Stimulated activated CD8-positive, alpha-beta memory T cell treated with anti-CD3 and anti-CD28 coated beads, Interleukin-12 subunit alpha, Interleukin-12 subunit beta, amount 100 ng/mL, for 24 hours (primary cell): Measurements from ENCODE around the gene CDH13.

Source experiments
- DNase-seq: peaks from one replicate; pipeline ENCODE4 v3.0.0-alpha.2; 2020; ENCODE audit errors: extremely low read depth

Gene CDH13

DNA sequence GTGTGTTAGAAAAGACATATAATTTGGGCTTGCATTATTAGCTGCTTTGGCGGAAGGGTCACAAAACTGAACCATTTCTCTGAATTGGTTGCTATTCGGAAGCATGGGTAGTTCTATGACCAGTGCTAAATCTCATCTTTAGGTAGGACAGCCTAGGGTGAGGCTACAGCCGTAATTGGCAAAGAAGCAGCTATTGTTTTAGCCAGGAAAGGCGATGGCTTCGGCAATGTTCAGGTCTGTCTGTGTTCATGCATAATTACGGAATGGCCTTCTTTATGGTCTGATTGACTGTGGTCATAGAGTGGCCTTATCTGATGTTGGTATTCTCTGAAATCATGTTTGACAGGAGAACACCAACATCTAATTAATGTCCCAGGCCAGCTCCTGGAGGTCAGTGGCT is 812.6 kb downstream of the CDH13 start:
- no peak for DNase-seq

DNA sequence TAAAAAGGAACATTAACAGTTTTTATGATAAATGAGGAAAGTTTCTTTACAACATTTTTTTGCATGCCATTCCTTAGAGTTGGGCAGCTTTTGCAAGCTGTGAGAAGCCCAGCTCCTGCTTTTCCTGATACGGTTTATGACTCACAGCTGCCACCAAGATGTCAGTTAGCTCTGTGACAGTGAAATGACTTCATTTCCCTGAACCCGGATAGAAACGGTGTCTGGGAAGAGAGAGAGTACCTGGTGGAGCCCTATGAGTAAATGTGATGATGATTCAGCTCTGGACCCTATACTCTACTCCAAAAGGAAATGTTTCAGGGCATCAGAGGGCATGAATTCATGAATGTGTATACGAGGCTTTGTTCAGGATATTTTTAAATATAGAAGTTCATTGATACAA is 814.7 kb downstream of the CDH13 start:
- DNase-seq = no peak

GRCh38 chr16:83443972-83444371 is 817.2 kb downstream of the CDH13 start:
- no peak for DNase-seq

DNA sequence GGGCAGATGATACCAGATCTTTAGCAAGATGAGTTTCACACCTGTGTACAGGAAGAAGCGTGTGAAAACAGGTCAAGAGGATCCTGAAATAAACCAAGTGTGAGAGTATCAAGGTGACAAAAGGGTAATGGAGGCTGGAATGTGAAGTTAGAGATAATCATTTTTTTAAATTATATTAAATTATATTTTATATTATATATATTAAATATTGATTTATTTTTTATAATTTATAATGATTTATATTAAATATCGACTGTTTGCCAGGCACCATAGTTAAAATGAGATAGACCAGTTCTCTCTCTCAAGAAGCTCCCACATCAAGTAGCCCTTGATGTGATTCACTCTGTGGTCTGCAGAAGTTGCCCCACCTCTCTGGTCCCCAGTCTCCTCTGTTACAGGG is 820.8 kb downstream of the CDH13 start:
- DNase-seq = no peak

- no peak for DNase-seq
These were observed 823.1 kb downstream of the CDH13 start for GRCh38 chr16:83449861-83450260.

DNA sequence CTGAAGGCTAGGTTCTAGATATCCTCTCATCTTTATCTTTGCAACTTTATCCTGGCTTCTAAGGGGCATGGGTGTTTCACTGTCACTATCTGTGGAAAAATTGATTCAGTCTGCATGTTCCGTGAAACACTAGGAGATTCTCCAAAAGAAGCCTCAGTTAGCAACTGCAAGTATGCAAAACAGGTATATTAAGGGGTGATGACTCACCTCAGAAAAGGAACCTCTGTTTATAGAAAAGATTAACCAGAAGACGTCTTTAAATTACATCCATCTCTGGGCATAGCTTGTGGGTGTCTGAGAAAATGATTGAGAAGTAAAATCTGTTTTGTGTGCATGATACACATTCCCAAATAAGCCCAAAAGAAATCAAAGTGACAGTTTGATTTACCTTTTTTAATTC is 827.2 kb downstream of the CDH13 start:
- DNase-seq = no peak

GRCh38 chr16:83455716-83456115 is 828.9 kb downstream of the CDH13 start:
- DNase-seq = no peak

DNA sequence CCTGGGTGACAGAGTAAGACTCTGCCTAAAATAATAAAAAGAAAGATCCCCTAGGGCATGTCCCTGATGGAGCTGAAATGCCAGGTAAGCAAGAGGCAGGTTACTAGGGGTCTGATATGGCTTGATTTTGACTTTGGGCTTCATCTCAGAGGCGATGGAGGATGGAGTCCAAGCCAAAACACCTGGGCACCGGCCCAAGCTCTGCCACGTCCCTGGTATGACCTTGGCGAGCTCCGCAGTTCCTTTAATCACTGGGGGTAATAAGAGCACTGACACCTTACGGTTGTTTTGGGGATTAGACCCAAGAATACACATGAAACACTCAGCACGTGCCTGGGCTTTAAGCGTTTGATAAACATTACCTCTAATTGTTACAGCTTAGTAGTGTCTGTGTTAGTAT is 830.2 kb downstream of the CDH13 start:
- no peak for DNase-seq

GRCh38 chr16:83458612-83459011 is 831.8 kb downstream of the CDH13 start:
- no peak for DNase-seq

GRCh38 chr16:83464991-83465390 is 838.2 kb downstream of the CDH13 start:
- no peak for DNase-seq

DNA sequence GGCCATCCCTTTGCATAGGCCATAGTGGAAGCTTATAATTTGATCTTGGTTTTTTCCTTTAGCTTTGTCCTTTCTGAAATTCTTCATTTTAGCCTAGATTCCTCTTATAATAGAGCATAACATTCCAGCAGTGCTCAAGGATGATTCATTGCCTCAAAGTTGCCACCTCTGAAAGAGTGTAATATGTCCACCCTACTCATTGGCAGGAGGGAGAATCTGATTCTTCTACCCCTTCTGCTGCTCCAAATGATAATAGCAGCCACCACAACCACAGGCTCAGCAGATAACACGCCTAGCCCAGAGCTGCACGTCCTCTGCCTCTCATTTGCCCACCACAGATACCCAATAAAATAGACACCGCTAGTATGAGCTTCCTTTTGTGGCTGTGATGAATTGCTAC is 843.6 kb downstream of the CDH13 start:
- no peak for DNase-seq

DNA sequence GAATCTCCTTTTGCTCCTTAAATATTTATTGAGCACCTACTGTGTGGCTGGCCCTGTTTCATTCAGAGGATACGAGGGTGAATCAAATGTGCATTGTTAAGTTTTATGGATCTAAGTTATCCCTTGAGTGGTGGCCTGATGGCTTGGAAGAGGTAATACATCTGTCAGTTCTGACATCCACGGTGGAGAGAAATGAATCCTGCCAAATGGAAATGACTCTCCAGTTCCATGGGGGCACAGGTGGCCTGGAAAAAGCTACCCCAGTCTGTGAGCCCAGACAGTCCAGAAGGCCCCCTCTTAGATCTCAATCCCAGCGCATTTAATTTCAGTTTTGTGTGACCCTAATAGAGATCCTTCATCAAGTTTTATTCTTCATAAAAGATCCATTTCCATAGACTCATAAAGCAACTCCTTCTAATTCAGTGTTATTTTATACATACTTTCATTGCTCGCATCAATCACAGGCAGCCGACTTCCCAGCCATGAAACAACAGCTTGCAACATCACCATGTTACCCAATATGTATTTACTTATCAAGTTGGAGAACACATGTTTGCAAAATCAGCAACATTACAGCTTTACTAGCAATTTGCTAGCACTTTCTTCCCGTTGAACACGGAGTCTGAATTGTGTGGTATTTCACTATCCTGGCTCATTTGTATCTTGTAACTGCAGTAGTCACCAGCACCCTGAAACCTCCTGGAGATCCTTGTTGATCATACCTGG is 846.2 kb downstream of the CDH13 start:
- DNase-seq = no peak

DNA sequence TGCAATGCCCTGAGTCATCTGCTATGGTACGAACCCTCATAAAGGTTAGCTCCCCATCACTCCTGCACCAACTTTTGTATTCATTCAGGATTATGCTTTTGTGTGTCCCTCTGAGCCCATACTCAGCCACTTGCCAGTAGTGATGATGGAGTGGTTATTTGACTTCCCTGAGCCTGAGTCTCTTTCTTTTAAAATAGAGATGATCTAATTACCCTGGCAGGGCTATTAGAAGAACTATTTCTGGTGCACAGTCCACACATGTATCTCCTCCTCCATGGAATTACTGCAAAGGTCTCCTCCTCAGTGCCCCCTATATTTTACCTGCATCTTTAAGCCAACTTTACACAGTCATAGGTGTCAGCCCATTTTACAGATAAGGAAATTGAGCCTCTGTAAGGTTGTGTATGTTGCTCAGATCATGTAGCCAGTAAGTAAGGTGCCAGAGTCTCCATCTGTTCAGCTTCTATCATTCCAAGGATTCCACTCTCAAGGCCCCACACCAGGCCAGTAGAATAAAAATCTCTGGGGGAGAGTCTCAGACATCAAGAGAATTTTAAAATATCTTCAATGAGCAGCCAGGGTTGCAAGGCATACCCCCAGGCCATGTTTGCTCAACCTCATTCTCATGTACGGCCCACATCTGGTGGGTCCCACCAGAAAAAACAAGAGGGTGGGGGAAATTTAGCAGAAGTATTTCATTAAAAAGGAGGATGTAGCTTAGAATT is 847.3 kb downstream of the CDH13 start:
- no peak for DNase-seq

- DNase-seq = no peak
These were observed 848.3 kb downstream of the CDH13 start for GRCh38 chr16:83475108-83475507.

- DNase-seq = no peak
These were observed 854.8 kb downstream of the CDH13 start for GRCh38 chr16:83481589-83481988.

DNA sequence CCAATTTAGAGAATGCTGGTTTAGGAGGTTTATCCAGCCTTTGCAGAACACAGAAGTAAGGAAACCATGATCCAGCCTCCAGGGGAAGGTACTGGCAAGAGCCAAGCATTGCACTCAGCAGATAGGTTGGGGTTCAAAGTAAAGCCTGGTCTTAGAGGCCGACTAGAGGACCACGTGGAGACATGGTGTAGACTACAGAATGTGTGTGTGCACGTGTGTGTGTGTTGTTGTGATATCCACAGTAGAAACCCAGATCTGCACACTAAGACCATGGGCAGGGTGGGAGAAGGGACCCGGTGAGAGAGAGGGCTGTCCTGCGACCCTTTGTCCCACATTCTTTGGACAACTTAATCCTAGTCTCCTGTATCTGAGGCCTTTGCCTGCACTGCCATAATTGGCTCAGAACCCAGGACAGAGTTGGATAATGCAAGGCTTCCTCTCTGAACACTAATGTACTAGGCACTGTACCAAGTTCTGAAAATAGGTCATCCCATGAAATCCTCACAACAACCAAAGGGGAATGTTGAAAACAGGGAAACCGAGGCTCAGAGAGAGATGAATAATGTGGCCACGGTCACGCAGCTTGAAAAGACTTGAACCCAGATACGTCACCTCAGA is 855.9 kb downstream of the CDH13 start:
- DNase-seq = no peak

DNA sequence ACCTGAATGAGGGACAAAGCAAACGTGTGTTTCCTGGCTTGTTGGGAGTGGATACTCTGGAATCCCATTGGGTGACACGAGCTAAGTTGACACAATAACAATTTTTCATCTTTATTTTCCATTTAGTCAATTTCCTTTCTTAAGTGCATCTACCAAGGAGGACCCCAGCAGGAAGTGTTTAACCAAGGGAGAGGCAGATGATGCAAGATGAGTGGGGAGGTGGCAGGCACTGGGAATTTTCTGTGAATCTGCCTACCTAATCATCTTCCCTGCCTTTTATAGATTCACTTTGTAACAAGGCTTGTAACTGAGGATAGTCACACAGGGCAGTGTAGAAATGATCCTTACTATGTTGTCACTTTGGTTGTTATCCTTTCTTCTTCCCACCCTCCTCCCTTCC is 863.3 kb downstream of the CDH13 start:
- no peak for DNase-seq

DNA sequence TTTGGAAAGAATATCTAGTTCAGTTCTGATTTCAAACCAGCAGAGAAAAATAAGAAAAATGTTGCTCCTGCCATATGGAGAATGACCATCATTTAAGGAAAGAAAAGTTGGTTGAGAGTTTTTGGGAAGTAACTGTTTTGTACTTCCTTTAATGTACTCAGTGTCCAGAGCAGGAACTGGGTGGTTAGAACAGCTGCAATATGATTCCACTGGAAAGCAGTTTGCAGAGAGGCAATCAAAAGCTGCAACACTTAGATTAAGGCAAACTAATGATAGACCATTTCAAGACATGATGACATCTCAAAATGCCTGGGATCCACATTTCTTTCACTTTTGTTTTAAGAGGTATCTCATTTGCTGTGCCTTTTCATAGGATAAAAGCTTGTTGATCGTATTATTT is 867.7 kb downstream of the CDH13 start:
- DNase-seq = no peak

DNA sequence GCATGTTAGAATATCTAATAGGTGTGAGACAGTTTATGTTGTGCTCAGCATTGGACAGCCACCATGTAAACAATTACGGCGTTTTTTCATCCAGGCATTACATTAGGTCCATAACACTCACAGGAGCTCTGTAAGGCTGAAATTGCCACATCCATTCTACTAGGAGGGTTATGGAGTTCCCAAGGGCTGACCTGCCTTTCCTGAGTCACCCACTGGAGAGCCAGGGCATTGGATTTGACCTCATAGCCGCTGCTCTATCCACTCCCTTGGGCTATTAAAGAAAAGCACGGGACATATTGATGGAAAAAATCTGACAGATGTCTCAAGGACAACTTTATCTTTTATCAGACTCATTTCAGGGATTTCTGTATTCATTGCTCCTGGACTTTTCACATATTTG is 874.7 kb downstream of the CDH13 start:
- DNase-seq = no peak

DNA sequence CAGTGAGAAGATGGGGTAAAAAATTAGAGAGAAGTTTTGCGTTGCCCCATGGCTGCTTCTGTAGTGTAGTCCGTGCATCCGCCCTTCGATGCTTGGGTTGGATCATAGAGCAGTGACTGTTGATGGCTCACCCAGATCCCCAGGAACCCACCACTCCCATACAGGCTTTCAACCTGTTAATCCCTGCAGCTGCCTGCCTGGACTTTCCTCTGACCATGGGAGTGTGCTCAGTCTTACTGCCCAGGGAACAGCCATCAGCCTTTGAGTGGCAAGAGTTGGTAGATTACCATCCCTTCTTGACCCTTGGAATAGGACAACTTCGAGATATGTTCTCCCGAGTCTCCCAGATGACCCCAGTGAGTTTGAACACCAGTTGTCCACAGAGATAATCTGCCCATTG is 881.5 kb downstream of the CDH13 start:
- DNase-seq = no peak

DNA sequence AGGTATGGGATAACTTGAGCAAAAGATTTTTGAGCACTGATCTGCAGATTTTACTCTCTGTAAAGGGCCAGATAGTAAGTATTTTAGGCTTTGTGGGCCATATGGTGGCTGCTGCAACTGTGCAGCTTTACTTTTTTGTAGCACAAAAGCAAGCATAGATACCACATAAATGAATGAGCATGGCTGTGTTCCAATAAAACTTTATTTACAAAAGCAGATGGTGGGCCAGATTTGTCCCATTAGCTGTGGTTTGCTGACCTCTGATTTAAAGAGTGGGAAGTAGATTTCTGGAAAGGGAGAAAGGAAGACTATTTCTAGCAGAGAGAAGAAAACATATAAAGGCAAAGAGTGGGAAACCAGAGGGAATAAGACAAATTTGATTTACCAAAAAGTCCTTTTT is 882.5 kb downstream of the CDH13 start:
- DNase-seq = no peak

GRCh38 chr16:83510906-83511305 is 884.1 kb downstream of the CDH13 start:
- DNase-seq = no peak
